Measurements from ENCODE around the gene TRPC3. TPM values are rescaled to one million over a fixed set of nuclear protein-coding genes. Genes with fewer than 3 reads are reported as not detected.

Gene TRPC3
- total and polyA plus RNA-seq, 2 donors = 3.3 to 10.0 TPM

DNA sequence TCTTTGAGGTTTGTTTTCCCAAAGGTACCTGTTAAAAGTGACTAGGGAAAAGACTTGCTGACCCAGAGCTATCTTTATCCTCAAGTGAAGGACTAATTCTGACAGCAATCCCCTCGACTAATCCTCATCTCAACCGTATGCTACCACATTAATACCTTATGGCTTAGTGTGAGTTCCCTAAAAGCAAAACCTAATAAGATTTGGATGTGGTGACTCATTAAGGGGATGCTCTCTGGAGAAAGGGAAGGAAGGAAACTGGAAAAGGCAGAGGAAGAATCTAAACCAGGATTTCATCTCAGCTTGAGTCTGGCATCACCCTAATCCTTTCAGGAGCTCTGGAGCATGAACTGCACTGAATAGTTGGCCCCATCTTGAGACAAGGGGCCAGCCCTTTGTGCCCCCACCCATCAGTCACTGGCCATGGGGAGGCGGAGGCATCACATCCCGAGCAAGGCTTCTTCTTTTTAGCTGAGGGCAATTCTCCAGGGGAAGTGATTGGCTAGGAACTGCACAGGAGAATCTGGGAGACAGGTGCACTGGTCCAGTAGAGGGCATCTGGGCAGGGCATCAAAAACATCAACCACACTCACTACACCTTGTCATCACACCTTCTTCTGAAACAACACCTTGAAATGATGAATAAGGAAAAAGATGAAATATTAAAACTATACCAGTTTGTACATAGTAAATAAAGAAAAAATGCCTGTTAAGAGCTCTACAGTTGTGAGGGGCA lies 74.7 kb downstream of the TRPC3 start:
- H3K4me1 ChIP-seq (ENCODE audit: insufficient read depth) = no peaks in the 10 kb centered on the region
- no peak overlapping the region for H3K27ac ChIP-seq (ENCODE audit: low read depth)
- H3K4me3 ChIP-seq (ENCODE audit: low read depth, low read length) = no peak overlapping the region
- H3K36me3 ChIP-seq (ENCODE audit: insufficient read depth) = no peaks in the 10 kb centered on the region
- WGBS = 68% methylated on average over 4 of the region's 4 CpGs
- no peak for DNase-seq (ENCODE audit: extremely low spot score)

DNA sequence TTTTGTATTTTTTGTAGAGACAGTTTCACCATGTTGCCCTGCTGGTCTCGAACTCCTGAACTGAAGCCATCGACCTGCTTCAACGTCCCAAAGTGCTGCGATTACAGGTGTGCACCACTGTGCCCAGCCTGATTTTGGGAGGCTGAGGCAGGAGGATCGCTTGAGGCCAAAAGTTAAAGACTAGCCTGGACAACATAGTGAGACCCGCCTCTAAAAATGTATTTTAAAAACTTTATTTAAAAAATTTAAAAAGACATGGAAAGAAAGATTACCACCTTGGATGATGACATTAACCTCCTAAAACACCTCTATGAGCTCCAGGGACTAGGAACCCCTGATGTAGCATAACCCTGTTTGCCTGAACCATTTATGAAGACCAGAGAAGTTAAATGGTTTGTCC lies 75.8 kb downstream of the TRPC3 start:
- Histone ChIP-seq H3K4me1 (ENCODE audit: insufficient read depth) (no peaks in the 10 kb centered on the region), H3K4me3 (ENCODE audit: low read depth, low read length) (no peak overlapping the region), H3K27ac (ENCODE audit: low read depth) (no peak overlapping the region), H3K36me3 (ENCODE audit: insufficient read depth) (no peaks in the 10 kb centered on the region)
- WGBS = 98% methylated on average over 6 of the region's 6 CpGs
- DNase-seq (ENCODE audit: extremely low spot score) = no peak

GRCh38 chr4:121875652-121876051 lies 76.2 kb downstream of the TRPC3 start:
- Histone ChIP-seq H3K4me1 (ENCODE audit: insufficient read depth) (no peaks in the 10 kb centered on the region), H3K27ac (ENCODE audit: low read depth) (no peak overlapping the region), H3K4me3 (ENCODE audit: low read depth, low read length) (no peak overlapping the region), H3K36me3 (ENCODE audit: insufficient read depth) (no peaks in the 10 kb centered on the region)
- 93% methylated on average over 2 of the region's 2 CpGs for WGBS
- no peak for DNase-seq (ENCODE audit: extremely low spot score)

DNA sequence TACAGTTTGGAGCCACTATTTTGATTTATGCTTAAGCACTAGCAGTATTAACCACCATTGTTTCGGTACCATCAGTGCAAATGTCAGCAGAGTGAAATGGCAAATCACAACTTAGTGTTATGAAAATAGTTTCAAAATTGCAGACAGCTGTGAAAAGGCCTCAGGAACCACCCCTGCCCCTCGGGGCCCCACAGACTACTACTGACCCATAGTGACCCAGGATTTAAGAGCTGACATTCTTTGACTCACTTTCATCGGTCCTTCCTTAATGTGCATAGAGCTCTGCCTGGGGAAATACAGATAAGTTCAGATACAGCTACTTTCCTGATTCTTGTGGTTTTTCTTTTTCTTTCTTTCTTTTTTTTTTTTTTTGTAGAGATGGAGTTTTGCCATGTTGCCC lies 78.3 kb downstream of the TRPC3 start:
- WGBS = 33% methylated on average over 3 of the region's 3 CpGs
- H3K27ac ChIP-seq (ENCODE audit: low read depth) = no peak overlapping the region
- H3K4me3 ChIP-seq (ENCODE audit: low read depth, low read length) = no peak overlapping the region
- no peaks in the 10 kb centered on the region for H3K4me1 ChIP-seq (ENCODE audit: insufficient read depth)
- no peak for DNase-seq (ENCODE audit: extremely low spot score)
- no peaks in the 10 kb centered on the region for H3K36me3 ChIP-seq (ENCODE audit: insufficient read depth)

- peak; percentile 97 for DNase-seq (ENCODE audit: extremely low spot score)
- WGBS = under 1% methylated on average over 58 of the region's 58 CpGs
- Histone ChIP-seq H3K27ac (ENCODE audit: low read depth) (peak within 1 kb of the TSS; percentile 82), H3K4me1 (ENCODE audit: insufficient read depth) (no peaks in the 10 kb centered on the region), H3K4me3 (ENCODE audit: low read depth, low read length) (peak within 1 kb of the TSS; percentile 78), H3K36me3 (ENCODE audit: insufficient read depth) (peaks cover 2% of the 10 kb centered on the region)
These were observed 81.7 kb downstream of the TRPC3 start, which contains the start of gene BBS7 for GRCh38 chr4:121869841-121870822. Gene BBS7 (minus strand): TSS chr4:121870474. CDS start chr4:121870313, 161 bp downstream.

DNA sequence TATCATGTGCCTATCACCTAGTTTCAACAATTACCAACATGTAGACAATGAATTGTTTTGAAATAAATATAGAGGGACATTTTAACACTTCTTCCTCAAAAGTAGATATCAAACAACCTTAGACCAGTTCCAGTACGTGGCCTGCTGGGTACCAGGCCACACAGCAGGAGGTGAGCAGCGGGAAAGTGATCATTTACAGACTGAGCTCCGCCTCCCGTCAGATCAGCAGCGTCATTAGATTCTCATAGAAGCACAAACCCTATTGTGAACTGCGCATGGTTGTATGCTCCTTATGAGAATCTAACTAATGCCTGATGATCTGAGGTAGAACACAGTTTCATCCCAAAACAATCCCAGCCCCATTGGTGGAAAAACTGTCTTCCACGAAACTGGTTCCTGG lies 88.1 kb downstream of the TRPC3 start:
- WGBS = 87% methylated on average over 7 of the region's 7 CpGs
- Histone ChIP-seq H3K4me3 (ENCODE audit: low read depth, low read length) (no peak overlapping the region), H3K27ac (ENCODE audit: low read depth) (no peak overlapping the region), H3K36me3 (ENCODE audit: insufficient read depth) (peaks cover 6% of the 10 kb centered on the region), H3K4me1 (ENCODE audit: insufficient read depth) (no peaks in the 10 kb centered on the region)
- DNase-seq (ENCODE audit: extremely low spot score) = no peak

DNA sequence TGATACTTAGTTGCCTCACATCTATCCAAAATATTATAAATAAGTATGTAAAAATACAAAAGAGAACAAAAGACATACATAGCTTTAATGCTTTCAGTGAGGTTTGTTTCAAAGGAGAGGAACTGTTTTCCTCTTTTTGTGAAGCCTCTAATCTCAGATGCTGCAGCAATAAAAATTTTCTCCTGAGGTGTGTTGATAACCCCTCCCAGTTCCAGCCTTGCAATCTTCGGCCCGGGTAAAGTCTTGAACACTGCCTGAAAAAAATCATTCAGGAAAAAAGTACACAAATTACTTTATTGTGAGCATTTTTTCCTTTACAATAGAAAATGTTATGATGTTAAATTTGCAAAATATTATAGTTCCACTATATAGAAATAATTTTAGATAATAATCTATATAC lies 90.4 kb downstream of the TRPC3 start:
- 93% methylated on average over 2 of the region's 2 CpGs for WGBS
- H3K4me1 ChIP-seq (ENCODE audit: insufficient read depth) = no peaks in the 10 kb centered on the region
- no peak overlapping the region for H3K4me3 ChIP-seq (ENCODE audit: low read depth, low read length)
- no peak for DNase-seq (ENCODE audit: extremely low spot score)
- peaks cover 4% of the 10 kb centered on the region for H3K36me3 ChIP-seq (ENCODE audit: insufficient read depth)
- no peak overlapping the region for H3K27ac ChIP-seq (ENCODE audit: low read depth)

GRCh38 chr4:121860121-121860520 lies 91.7 kb downstream of the TRPC3 start:
- H3K4me3 ChIP-seq (ENCODE audit: low read depth, low read length) = no peak overlapping the region
- peaks cover 4% of the 10 kb centered on the region for H3K36me3 ChIP-seq (ENCODE audit: insufficient read depth)
- H3K4me1 ChIP-seq (ENCODE audit: insufficient read depth) = no peaks in the 10 kb centered on the region
- no peak for DNase-seq (ENCODE audit: extremely low spot score)
- no peak overlapping the region for H3K27ac ChIP-seq (ENCODE audit: low read depth)

DNA sequence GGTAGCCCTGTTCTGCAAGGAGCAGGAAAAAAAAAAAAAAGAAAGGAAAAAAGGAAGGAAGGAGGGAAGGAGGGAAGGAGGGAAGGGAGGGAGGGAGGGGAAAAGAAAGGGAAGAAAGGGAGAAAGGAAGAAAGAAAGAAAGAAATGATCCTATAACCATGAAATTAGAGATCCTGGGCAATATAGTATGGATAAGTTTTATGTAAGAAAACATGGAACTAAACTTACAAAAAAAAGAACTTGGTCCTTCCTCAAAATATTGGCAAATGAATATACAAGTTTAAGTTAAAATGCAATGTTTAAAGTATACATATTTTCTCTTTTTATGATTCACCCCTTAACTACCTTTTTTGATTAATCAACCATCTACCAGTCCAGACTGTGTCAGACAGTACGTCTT lies 100.5 kb downstream of the TRPC3 start:
- Histone ChIP-seq H3K4me1 (ENCODE audit: insufficient read depth) (no peaks in the 10 kb centered on the region), H3K27ac (ENCODE audit: low read depth) (no peak overlapping the region), H3K36me3 (ENCODE audit: insufficient read depth) (peaks cover 1% of the 10 kb centered on the region), H3K4me3 (ENCODE audit: low read depth, low read length) (no peak overlapping the region)
- no peak for DNase-seq (ENCODE audit: extremely low spot score)
- WGBS = 95% methylated on average over 1 of the region's 1 CpG

- Histone ChIP-seq H3K36me3 (ENCODE audit: insufficient read depth) (peaks cover 4% of the 10 kb centered on the region), H3K27ac (ENCODE audit: low read depth) (no peak overlapping the region), H3K4me1 (ENCODE audit: insufficient read depth) (no peaks in the 10 kb centered on the region), H3K4me3 (ENCODE audit: low read depth, low read length) (no peak overlapping the region)
- DNase-seq (ENCODE audit: extremely low spot score) = no peak
- WGBS = 75% methylated on average over 6 of the region's 6 CpGs
These were observed 105.2 kb downstream of the TRPC3 start for GRCh38 chr4:121846662-121847061.

DNA sequence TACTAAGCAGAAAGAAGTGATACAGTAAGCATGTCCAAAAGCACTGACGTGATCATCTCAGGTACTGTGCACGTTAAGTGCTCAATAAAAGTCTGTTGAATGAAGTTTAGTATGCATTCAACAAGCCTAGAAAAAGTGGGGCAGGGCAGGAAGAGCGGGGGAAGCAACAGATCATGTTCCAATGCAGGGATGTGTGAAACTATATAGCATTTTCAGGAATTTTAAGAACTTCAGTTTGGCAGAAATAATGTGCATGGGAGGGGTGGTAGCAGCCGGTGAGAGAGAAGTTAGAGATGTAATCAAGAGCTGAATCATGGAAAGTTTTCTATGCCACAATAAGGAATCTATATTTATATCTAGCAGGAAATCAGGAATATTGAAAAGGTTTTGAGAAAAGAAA lies 109.0 kb downstream of the TRPC3 start:
- H3K4me1 ChIP-seq (ENCODE audit: insufficient read depth) = no peaks in the 10 kb centered on the region
- H3K36me3 ChIP-seq (ENCODE audit: insufficient read depth) = peaks cover 3% of the 10 kb centered on the region
- no peak for DNase-seq (ENCODE audit: extremely low spot score)
- H3K27ac ChIP-seq (ENCODE audit: low read depth) = no peak overlapping the region
- 90% methylated on average over 4 of the region's 4 CpGs for WGBS
- no peak overlapping the region for H3K4me3 ChIP-seq (ENCODE audit: low read depth, low read length)

GRCh38 chr4:121838136-121838535 lies 113.7 kb downstream of the TRPC3 start:
- Histone ChIP-seq H3K36me3 (ENCODE audit: insufficient read depth) (peaks cover 1% of the 10 kb centered on the region), H3K4me1 (ENCODE audit: insufficient read depth) (no peaks in the 10 kb centered on the region), H3K27ac (ENCODE audit: low read depth) (no peak overlapping the region), H3K4me3 (ENCODE audit: low read depth, low read length) (no peak overlapping the region)
- no peak for DNase-seq (ENCODE audit: extremely low spot score)

- WGBS = 95% methylated on average over 5 of the region's 5 CpGs
- no peak for DNase-seq (ENCODE audit: extremely low spot score)
- H3K4me3 ChIP-seq (ENCODE audit: low read depth, low read length) = no peak overlapping the region
- peaks cover 2% of the 10 kb centered on the region for H3K36me3 ChIP-seq (ENCODE audit: insufficient read depth)
- no peak overlapping the region for H3K27ac ChIP-seq (ENCODE audit: low read depth)
- H3K4me1 ChIP-seq (ENCODE audit: insufficient read depth) = no peaks in the 10 kb centered on the region
These were observed 122.3 kb downstream of the TRPC3 start for GRCh38 chr4:121829511-121829910.

Data from urinary bladder (tissue), 4 donors.